GM23248 (cell line): ENCODE results near the gene RASA4.
"Not testable (repeated sequence)": the region's sequence is repeated elsewhere in the genome, so short reads cannot be mapped to it uniquely, and the experiment has no call there.

Experiments used
- EZH2 ChIP-seq: fragments of 200-600 bp; sonication (generic); IDR thresholded peaks from 2 replicates; pipeline ENCODE4 v1.6.1; 2018; ENCODE audit warnings: antibody characterized with exemption, mild to moderate bottlenecking; ENCODE audit not compliant: insufficient read depth, poor library complexity, severe bottlenecking
- EZH2phosphoT487 ChIP-seq: fragments of 200-600 bp; sonication (generic); IDR thresholded peaks from 2 replicates; pipeline ENCODE4 v1.6.1; 2018; ENCODE audit warnings: antibody characterized with exemption, moderate library complexity, mild to moderate bottlenecking, low read depth; ENCODE audit not compliant: insufficient read depth

DNA sequence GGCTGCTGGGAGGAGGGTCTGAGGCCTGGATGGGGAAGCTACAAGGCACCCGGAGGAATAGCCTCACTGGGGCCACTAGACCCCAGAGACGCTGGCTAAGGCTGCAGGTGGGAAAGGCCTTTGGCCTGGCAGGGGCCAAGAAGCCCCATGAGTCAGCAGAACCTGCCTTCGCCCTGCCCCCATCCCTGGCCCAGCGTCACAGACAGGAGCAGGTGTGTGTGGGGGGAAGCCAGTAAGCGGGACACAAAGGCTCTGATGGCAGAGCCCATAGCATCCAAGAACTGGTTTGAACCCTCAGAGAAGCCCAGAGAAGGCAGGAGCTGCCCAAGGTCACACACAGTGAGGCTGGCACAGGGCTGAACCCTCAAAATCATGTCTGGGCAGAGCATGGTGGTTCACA, 9.7 kb downstream of the RASA4 start:
- TF ChIP-seq EZH2, EZH2phosphoT487: not testable (repeated sequence)
